SU-DHL-6 (cell line): ENCODE measurements around the gene DNMT3A.

Experiments
- H2AFZ ChIP-seq: fragments of 200-600 bp; sonication (generic); 2 replicates; pipeline ENCODE4 v1.6.1; 2014; ENCODE audit warnings: low read depth, mild to moderate bottlenecking, moderate library complexity, mixed read lengths, antibody characterized with exemption, low read length; ENCODE audit not compliant: severe bottlenecking
- H3F3A ChIP-seq: fragments of 200-600 bp; shearing (Covaris generic); 2 replicates; pipeline ENCODE4 v1.6.0; 2016; ENCODE audit warnings: antibody characterized with exemption, mild to moderate bottlenecking; ENCODE audit not compliant: insufficient read depth
- H3K27ac ChIP-seq: fragments of 200-600 bp; sonication (generic); 2 replicates; pipeline ENCODE4 v1.5.1; 2016; ENCODE audit warnings: low read depth, mild to moderate bottlenecking, low read length, moderate library complexity, mixed read lengths
- H3K27me3 ChIP-seq: fragments of 200-600 bp; sonication (generic), shearing (Covaris generic); 2 replicates; pipeline ENCODE4 v1.6.0; 2014; ENCODE audit warnings: mild to moderate bottlenecking, low read length
- H3K36me3 ChIP-seq: fragments of 200-600 bp; sonication (generic); 2 replicates; pipeline ENCODE4 v1.6.1; 2014; ENCODE audit warnings: mild to moderate bottlenecking, low read length, mixed read lengths
- H3K4me2 ChIP-seq: fragments of 300-600, 200-600 bp; shearing (Covaris generic), sonication (generic); 2 replicates; pipeline ENCODE4 v1.6.0; 2014; ENCODE audit warnings: low read length, low read depth, mild to moderate bottlenecking; ENCODE audit not compliant: poor library complexity, severe bottlenecking
- H3K4me3 ChIP-seq: fragments of 200-600 bp; sonication (generic); 2 replicates; pipeline ENCODE4 v1.5.1; 2014; ENCODE audit warnings: antibody characterized with exemption, low read length, mild to moderate bottlenecking, mixed read lengths; ENCODE audit not compliant: insufficient read depth, poor library complexity, severe bottlenecking
- H3K79me2 ChIP-seq: fragments of 200-600 bp; sonication (generic); 2 replicates; pipeline ENCODE4 v1.6.1; 2014; ENCODE audit warnings: mild to moderate bottlenecking, low read length, moderate library complexity; ENCODE audit not compliant: insufficient read depth
- H3K9ac ChIP-seq: fragments of 200-600 bp; sonication (generic); 2 replicates; pipeline ENCODE4 v1.7.0; 2014; ENCODE audit warnings: mild to moderate bottlenecking, low read length
- H3K9me2 ChIP-seq: fragments of 200-600 bp; sonication (generic); replicated peaks from 2 replicates; pipeline ENCODE4 v1.6.1; 2014; ENCODE audit warnings: low read length; ENCODE audit not compliant: insufficient read depth
- H3K9me3 ChIP-seq: fragments of 200-600 bp; sonication (generic); 2 replicates; pipeline ENCODE4 v1.6.1; 2014; ENCODE audit warnings: low read length, mixed read lengths; ENCODE audit not compliant: insufficient read depth
- H4K20me1 ChIP-seq: fragments of 200-600 bp; sonication (generic); 2 replicates; pipeline ENCODE4 v1.6.1; 2014; ENCODE audit warnings: low read depth, mild to moderate bottlenecking, antibody characterized with exemption, low read length, moderate library complexity, mixed read lengths
- CTCF ChIP-seq: fragments of 200-600 bp; sonication (generic); IDR thresholded peaks from one replicate; pipeline ENCODE4 v1.5.1; 2017; ENCODE audit warnings: antibody characterized with exemption, mild to moderate bottlenecking, low read length, moderate library complexity; ENCODE audit not compliant: insufficient read depth, poor library complexity, severe bottlenecking
- EZH2phosphoT487 ChIP-seq: fragments of 200-600 bp; sonication (generic), shearing (Covaris generic); conservative IDR thresholded peaks from 2 replicates; pipeline ENCODE4 v1.6.1; 2018; ENCODE audit warnings: mild to moderate bottlenecking, antibody characterized with exemption, low read length, moderate library complexity, mixed read lengths

Gene DNMT3A

DNA sequence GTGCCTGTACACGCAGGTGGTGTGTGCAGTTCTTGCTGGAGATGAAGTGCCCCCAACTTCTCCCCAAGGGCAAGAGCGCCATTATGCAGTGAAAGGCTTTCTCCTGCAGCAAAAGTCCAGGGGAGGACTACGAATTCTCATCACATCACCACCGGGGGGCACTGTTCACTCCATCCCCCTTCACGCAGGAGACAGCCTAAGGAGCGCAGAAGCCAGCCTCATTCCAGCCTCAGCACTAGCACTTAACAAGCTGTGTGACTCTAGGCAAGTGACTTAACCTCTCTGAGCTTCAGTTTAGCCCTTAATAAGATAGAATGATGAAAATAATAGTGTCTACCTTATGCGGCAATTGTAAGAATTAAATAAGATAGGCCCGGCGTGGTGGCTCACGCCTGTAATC is 32.3 kb downstream of the DNMT3A start:
- Histone ChIP-seq H3K79me2 (no peaks in the 10 kb centered on the region), H3K36me3 (no peaks in the 10 kb centered on the region), H3K4me3 (no peak overlapping the region), H2AFZ (no peak overlapping the region), H3K9me2 (no peaks in the 10 kb centered on the region), H3F3A (no peaks in the 10 kb centered on the region), H3K9me3 (no peaks in the 10 kb centered on the region), H3K27me3 (no peaks in the 10 kb centered on the region), H3K27ac (no peak overlapping the region), H4K20me1 (no peaks in the 10 kb centered on the region), H3K4me2 (no peak overlapping the region), H3K9ac (no peak overlapping the region)
- TF ChIP-seq CTCF (peak; percentile 32), EZH2phosphoT487 (no peak)

GRCh38 chr2:25308599-25308998 is 33.1 kb downstream of the DNMT3A start:
- H3K9ac ChIP-seq: no peak overlapping the region
- TF ChIP-seq EZH2phosphoT487: no peak
- no peak for TF ChIP-seq CTCF

DNA sequence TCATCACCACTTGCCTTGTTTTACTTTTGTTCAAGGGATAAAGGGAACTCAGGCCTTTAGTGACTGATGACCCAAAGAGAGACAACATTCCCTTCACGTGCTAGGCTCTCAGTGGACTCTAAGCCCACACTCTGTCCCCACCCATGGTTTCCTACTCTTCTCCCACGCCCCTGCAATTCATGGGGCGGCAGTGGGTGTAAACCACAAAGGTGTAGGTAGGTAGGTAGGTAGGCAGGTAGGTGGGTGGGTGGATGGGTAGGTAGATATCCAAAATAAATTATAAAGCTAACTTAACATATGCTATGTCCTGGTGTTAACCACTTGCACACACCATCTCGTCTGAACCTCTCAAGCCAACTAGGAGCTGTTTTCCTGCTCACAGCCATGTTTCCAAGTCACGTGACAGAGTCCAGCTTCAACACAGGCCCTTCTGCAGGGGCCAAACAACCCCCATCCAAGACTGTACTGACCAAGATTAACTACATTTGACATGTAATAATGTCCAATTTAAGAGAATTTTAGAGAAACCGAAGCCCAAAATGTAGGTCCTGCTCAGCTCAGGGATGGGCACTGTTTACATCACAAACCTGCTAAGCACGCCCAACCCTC is 33.7 kb downstream of the DNMT3A start:
- Histone ChIP-seq H3K27me3 (no peaks in the 10 kb centered on the region), H3K4me2 (no peak overlapping the region), H3K79me2 (no peaks in the 10 kb centered on the region), H3K36me3 (no peaks in the 10 kb centered on the region), H3K9ac (no peak overlapping the region), H3K27ac (no peak overlapping the region), H3F3A (no peaks in the 10 kb centered on the region), H3K4me3 (no peak overlapping the region), H3K9me2 (no peaks in the 10 kb centered on the region), H3K9me3 (no peaks in the 10 kb centered on the region), H2AFZ (no peak overlapping the region), H4K20me1 (no peaks in the 10 kb centered on the region)
- TF ChIP-seq EZH2phosphoT487 (no peak), CTCF (no peak)

More at GRCh38 chr2:25308599-25308998, 33.1 kb downstream of the DNMT3A start:
- Histone ChIP-seq H3K4me3 (no peak overlapping the region), H3K79me2 (no peaks in the 10 kb centered on the region), H4K20me1 (no peaks in the 10 kb centered on the region), H3K9me3 (no peaks in the 10 kb centered on the region), H3F3A (no peaks in the 10 kb centered on the region), H3K27ac (no peak overlapping the region), H3K4me2 (no peak overlapping the region), H2AFZ (no peak overlapping the region), H3K27me3 (no peaks in the 10 kb centered on the region), H3K36me3 (no peaks in the 10 kb centered on the region), H3K9me2 (no peaks in the 10 kb centered on the region)
